HepG2 (cell line): ENCODE data around the gene SLC16A4. TPM values are rescaled to one million over a fixed set of nuclear protein-coding genes. Genes with fewer than 3 reads are reported as not detected.

Experiments used
- BRD4 ChIP-seq: sonication (generic); formaldehyde crosslinking; IDR thresholded peaks from 2 replicates; pipeline ENCODE4 v1.4.0; 2020; ENCODE audit warnings: missing genetic modification reagents
- EZH2 ChIP-seq: conservative IDR thresholded peaks from 2 replicates; pipeline ENCODE4 v1.6.1; 2012; ENCODE audit warnings: mild to moderate bottlenecking, low read depth, low read length, moderate library complexity
- FOXA1 ChIP-seq, 2 experiments: fragments of 450-650 bp in 1 of 2; sonication (generic) in 1 of 2; formaldehyde crosslinking in 1 of 2; IDR thresholded peaks; 2 replicates each; pipeline versions ENCODE4 v1.4.0 to v1.6.1; 2016 to 2020; ENCODE audit warnings: missing genetic modification reagents in 1 of 2
- FOXK1 ChIP-seq: sonication (generic); formaldehyde crosslinking; IDR thresholded peaks from 2 replicates; pipeline ENCODE4 v1.4.0; 2020; ENCODE audit warnings: low read depth, missing genetic modification reagents, borderline replicate concordance
- GABPB1 ChIP-seq: IDR thresholded peaks from 2 replicates; pipeline ENCODE4 v1.6.1; 2016; ENCODE audit warnings: mild to moderate bottlenecking, missing genetic modification reagents, moderate library complexity, missing compliant biosample characterization
- GTF2F1 ChIP-seq: fragments of 150-350 bp; IDR thresholded peaks from 2 replicates; pipeline ENCODE4 v1.6.1; 2014; ENCODE audit warnings: low read length
- HNRNPUL1 ChIP-seq: fragments of 200-400 bp; formaldehyde crosslinking; IDR thresholded peaks from 2 replicates; pipeline ENCODE4 v1.6.1; 2017; ENCODE audit warnings: low read depth, mild to moderate bottlenecking, low read length, moderate library complexity
- LCORL ChIP-seq, 2 experiments: fragments of 450-650 bp in 1 of 2; sonication (generic) in 1 of 2; formaldehyde crosslinking in 1 of 2; IDR thresholded peaks; 2 replicates each; pipeline versions ENCODE4 v1.5.0 to v1.6.1; 2017 to 2020; ENCODE audit warnings: antibody characterized with exemption in 1 of 2, missing genetic modification reagents in 1 of 2
- NR3C1 ChIP-seq: sonication (generic); formaldehyde crosslinking; IDR thresholded peaks from 2 replicates; pipeline ENCODE4 v1.4.0; 2020; ENCODE audit warnings: missing genetic modification reagents
- SRY ChIP-seq: sonication (generic); formaldehyde crosslinking; IDR thresholded peaks from 2 replicates; pipeline ENCODE4 v1.8.0; 2022; ENCODE audit warnings: mild to moderate bottlenecking, missing genetic modification reagents
- STAG1 ChIP-seq: sonication (generic); formaldehyde crosslinking; IDR thresholded peaks from 2 replicates; pipeline ENCODE4 v1.4.0; 2020; ENCODE audit warnings: missing genetic modification reagents
- ZBTB38 ChIP-seq: sonication (generic); formaldehyde crosslinking; IDR thresholded peaks from 2 replicates; pipeline ENCODE4 v1.5.1; 2020; ENCODE audit warnings: mild to moderate bottlenecking, missing genetic modification reagents
- ZKSCAN5 ChIP-seq: sonication (generic); formaldehyde crosslinking; IDR thresholded peaks from 2 replicates; pipeline ENCODE4 v1.5.1; 2020; ENCODE audit warnings: mild to moderate bottlenecking, missing genetic modification reagents
- ZNF3 ChIP-seq: IDR thresholded peaks from 2 replicates; pipeline ENCODE4 v1.7.0; 2017; ENCODE audit warnings: inconsistent platforms
- ZNF605 ChIP-seq: sonication (generic); formaldehyde crosslinking; IDR thresholded peaks from 2 replicates; pipeline ENCODE4 v1.8.0; 2022; ENCODE audit warnings: mild to moderate bottlenecking, missing genetic modification reagents
- polyA plus RNA-seq, 8 experiments: library from polyadenylated mRNA; depleted of rRNA in 3 of 8; stranded (reverse) in 7 of 8; unstranded in 1 of 8; fragments of >200 nt; fragmentation: Illumina TruSeq in 4 of 8; extraction: Trizol in 4 of 8; gene quantifications; 2 replicates each; pipeline versions ENCODE4 v1.2.1 to v1.2.3, GENCODE V29; 2011 to 2016; ENCODE audit warnings: low read depth in 4 of 8, missing spikeins in 1 of 8, mixed read lengths in 1 of 8; ENCODE audit not compliant: insufficient read depth in 1 of 8
- total RNA-seq, 5 experiments: library from RNA; depleted of rRNA; stranded (reverse); fragments of >200 nt; fragmentation: Illumina TruSeq; extraction: Trizol; gene quantifications; 2 replicates each; pipeline ENCODE4 v1.2.3, GENCODE V29; 2016; ENCODE audit warnings: low read depth in 1 of 5
- TF ChIP-seq, protein P1 (sequence below): sonication (generic); formaldehyde crosslinking; IDR thresholded peaks from 2 replicates; pipeline ENCODE4 v1.4.0; 2020; ENCODE audit warnings: missing genetic modification reagents, borderline replicate concordance
- TF ChIP-seq, protein P2 (sequence below): IDR thresholded peaks from 2 replicates; pipeline ENCODE4 v1.6.1; 2016; ENCODE audit warnings: missing compliant biosample characterization, missing genetic modification reagents, borderline replicate concordance
- TF ChIP-seq, protein P3 (sequence below): sonication (generic); formaldehyde crosslinking; IDR thresholded peaks from 2 replicates; pipeline ENCODE4 v1.4.0; 2020; ENCODE audit warnings: missing genetic modification reagents
- TF ChIP-seq, protein P4 (sequence below): sonication (generic); formaldehyde crosslinking; IDR thresholded peaks from 2 replicates; pipeline ENCODE4 v1.4.0; 2020; ENCODE audit warnings: missing genetic modification reagents, borderline replicate concordance
- TF ChIP-seq, protein P5 (sequence below): sonication (generic); formaldehyde crosslinking; IDR thresholded peaks from 2 replicates; pipeline ENCODE4 v1.5.0; 2020; ENCODE audit warnings: missing genetic modification reagents

Gene SLC16A4
- total and polyA plus RNA-seq, 2 of the 13 experiments (the other 11 are each of a cell fraction or from before 2014, with no cell fraction given): 1.1 to 1.5 TPM

DNA sequence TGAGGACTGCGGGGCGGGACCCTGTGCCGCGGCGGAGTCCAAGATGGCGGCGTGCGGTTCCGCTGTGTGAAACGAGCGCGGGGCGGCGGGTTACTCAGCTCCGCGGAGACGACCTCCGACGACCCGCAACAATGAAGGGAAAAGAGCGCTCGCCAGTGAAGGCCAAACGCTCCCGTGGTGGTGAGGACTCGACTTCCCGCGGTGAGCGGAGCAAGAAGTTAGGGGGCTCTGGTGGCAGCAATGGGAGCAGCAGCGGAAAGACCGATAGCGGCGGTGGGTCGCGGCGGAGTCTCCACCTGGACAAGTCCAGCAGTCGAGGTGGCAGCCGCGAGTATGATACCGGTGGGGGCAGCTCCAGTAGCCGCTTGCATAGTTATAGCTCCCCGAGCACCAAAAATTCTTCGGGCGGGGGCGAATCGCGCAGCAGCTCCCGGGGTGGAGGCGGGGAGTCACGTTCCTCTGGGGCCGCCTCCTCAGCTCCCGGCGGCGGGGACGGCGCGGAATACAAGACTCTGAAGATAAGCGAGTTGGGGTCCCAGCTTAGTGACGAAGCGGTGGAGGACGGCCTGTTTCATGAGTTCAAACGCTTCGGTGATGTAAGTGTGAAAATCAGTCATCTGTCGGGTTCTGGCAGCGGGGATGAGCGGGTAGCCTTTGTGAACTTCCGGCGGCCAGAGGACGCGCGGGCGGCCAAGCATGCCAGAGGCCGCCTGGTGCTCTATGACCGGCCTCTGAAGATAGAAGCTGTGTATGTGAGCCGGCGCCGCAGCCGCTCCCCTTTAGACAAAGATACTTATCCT is 51.2 kb downstream of the SLC16A4 start (continued):
- TF ChIP-seq, protein P1, sequence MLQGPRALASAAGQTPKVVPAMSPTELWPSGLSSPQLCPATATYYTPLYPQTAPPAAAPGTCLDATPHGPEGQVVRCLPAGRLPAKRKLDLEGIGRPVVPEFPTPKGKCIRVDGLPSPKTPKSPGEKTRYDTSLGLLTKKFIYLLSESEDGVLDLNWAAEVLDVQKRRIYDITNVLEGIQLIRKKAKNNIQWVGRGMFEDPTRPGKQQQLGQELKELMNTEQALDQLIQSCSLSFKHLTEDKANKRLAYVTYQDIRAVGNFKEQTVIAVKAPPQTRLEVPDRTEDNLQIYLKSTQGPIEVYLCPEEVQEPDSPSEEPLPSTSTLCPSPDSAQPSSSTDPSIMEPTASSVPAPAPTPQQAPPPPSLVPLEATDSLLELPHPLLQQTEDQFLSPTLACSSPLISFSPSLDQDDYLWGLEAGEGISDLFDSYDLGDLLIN: peak; percentile 34; the same call in 1 of the 2 replicates
- TF ChIP-seq, protein P2, sequence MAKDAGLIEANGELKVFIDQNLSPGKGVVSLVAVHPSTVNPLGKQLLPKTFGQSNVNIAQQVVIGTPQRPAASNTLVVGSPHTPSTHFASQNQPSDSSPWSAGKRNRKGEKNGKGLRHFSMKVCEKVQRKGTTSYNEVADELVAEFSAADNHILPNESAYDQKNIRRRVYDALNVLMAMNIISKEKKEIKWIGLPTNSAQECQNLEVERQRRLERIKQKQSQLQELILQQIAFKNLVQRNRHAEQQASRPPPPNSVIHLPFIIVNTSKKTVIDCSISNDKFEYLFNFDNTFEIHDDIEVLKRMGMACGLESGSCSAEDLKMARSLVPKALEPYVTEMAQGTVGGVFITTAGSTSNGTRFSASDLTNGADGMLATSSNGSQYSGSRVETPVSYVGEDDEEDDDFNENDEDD (CRISPR knock-in tag): no peak
- TF ChIP-seq ZNF3: no peak
- TF ChIP-seq BRD4 (CRISPR knock-in tag): peak; percentile 30; the same call in 1 of the 2 replicates
- TF ChIP-seq, protein P3, sequence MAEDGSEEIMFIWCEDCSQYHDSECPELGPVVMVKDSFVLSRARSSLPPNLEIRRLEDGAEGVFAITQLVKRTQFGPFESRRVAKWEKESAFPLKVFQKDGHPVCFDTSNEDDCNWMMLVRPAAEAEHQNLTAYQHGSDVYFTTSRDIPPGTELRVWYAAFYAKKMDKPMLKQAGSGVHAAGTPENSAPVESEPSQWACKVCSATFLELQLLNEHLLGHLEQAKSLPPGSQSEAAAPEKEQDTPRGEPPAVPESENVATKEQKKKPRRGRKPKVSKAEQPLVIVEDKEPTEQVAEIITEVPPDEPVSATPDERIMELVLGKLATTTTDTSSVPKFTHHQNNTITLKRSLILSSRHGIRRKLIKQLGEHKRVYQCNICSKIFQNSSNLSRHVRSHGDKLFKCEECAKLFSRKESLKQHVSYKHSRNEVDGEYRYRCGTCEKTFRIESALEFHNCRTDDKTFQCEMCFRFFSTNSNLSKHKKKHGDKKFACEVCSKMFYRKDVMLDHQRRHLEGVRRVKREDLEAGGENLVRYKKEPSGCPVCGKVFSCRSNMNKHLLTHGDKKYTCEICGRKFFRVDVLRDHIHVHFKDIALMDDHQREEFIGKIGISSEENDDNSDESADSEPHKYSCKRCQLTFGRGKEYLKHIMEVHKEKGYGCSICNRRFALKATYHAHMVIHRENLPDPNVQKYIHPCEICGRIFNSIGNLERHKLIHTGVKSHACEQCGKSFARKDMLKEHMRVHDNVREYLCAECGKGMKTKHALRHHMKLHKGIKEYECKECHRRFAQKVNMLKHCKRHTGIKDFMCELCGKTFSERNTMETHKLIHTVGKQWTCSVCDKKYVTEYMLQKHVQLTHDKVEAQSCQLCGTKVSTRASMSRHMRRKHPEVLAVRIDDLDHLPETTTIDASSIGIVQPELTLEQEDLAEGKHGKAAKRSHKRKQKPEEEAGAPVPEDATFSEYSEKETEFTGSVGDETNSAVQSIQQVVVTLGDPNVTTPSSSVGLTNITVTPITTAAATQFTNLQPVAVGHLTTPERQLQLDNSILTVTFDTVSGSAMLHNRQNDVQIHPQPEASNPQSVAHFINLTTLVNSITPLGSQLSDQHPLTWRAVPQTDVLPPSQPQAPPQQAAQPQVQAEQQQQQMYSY: no peak
- TF ChIP-seq GTF2F1: no peak
- TF ChIP-seq SRY (CRISPR knock-in tag): 0 out of 2 replicates have a peak, but pooled peaks have one; percentile 63
- TF ChIP-seq, protein P4, sequence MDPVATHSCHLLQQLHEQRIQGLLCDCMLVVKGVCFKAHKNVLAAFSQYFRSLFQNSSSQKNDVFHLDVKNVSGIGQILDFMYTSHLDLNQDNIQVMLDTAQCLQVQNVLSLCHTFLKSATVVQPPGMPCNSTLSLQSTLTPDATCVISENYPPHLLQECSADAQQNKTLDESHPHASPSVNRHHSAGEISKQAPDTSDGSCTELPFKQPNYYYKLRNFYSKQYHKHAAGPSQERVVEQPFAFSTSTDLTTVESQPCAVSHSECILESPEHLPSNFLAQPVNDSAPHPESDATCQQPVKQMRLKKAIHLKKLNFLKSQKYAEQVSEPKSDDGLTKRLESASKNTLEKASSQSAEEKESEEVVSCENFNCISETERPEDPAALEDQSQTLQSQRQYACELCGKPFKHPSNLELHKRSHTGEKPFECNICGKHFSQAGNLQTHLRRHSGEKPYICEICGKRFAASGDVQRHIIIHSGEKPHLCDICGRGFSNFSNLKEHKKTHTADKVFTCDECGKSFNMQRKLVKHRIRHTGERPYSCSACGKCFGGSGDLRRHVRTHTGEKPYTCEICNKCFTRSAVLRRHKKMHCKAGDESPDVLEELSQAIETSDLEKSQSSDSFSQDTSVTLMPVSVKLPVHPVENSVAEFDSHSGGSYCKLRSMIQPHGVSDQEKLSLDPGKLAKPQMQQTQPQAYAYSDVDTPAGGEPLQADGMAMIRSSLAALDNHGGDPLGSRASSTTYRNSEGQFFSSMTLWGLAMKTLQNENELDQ (CRISPR knock-in tag): peak; percentile 65; the same call in 1 of the 2 replicates
- TF ChIP-seq HNRNPUL1: no peak
- peak; percentile 87 for TF ChIP-seq GABPB1 (CRISPR knock-in tag)
- TF ChIP-seq ZKSCAN5 (CRISPR knock-in tag): no peak
- no peak for TF ChIP-seq ZBTB38 (CRISPR knock-in tag)
- no peak for TF ChIP-seq LCORL (IDR thresholded peaks at IDR 0.05)
- no peak for TF ChIP-seq LCORL (CRISPR knock-in tag; IDR thresholded peaks at IDR 0.05)
- no peak for TF ChIP-seq EZH2
- TF ChIP-seq STAG1 (CRISPR knock-in tag): no peak
- TF ChIP-seq ZNF605: 0 out of 2 replicates have a peak, but pooled peaks have one; percentile 14
- no peak; the same call in 1 of the 2 replicates for TF ChIP-seq FOXK1
- TF ChIP-seq, protein P5, sequence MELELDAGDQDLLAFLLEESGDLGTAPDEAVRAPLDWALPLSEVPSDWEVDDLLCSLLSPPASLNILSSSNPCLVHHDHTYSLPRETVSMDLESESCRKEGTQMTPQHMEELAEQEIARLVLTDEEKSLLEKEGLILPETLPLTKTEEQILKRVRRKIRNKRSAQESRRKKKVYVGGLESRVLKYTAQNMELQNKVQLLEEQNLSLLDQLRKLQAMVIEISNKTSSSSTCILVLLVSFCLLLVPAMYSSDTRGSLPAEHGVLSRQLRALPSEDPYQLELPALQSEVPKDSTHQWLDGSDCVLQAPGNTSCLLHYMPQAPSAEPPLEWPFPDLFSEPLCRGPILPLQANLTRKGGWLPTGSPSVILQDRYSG (CRISPR knock-in tag): no peak
- TF ChIP-seq FOXA1 (IDR thresholded peaks at IDR 0.05): no peak
- TF ChIP-seq FOXA1 (CRISPR knock-in tag; IDR thresholded peaks at IDR 0.05): no peak
- no peak for TF ChIP-seq NR3C1 (CRISPR knock-in tag)
